Fibroblast of lung (primary cell): Measurements from ENCODE around the gene ATL1. TPM values are rescaled to one million over a fixed set of nuclear protein-coding genes. Genes with fewer than 3 reads are reported as not detected.

ENCODE experiments used
- DNase-seq, 2 donors: peaks; one replicate each; pipeline versions ENCODE4 v3.0.0 to v3.0.0-alpha.2; 2010; ENCODE audit warnings: low read depth in 2 of 2
- H2AFZ ChIP-seq: 2 replicates; pipeline ENCODE4 v1.5.1; 2012; ENCODE audit warnings: low read length, control low read depth, inconsistent platforms
- H3K27ac ChIP-seq: 2 replicates; pipeline ENCODE4 v1.5.1; 2011; ENCODE audit warnings: low read length, control low read depth; ENCODE audit not compliant: insufficient read depth
- H3K27me3 ChIP-seq: 2 replicates; pipeline ENCODE4 v1.5.1; 2011; ENCODE audit warnings: mild to moderate bottlenecking, low read length; ENCODE audit not compliant: control insufficient read depth, insufficient read depth
- H3K36me3 ChIP-seq: 2 replicates; pipeline ENCODE4 v1.5.1; 2011; ENCODE audit warnings: low read length; ENCODE audit not compliant: control insufficient read depth, insufficient read depth
- H3K4me1 ChIP-seq: 2 replicates; pipeline ENCODE4 v1.5.1; 2011; ENCODE audit warnings: low read length; ENCODE audit not compliant: control insufficient read depth, insufficient read depth; ENCODE audit errors: extremely low read depth
- H3K4me2 ChIP-seq: 2 replicates; pipeline ENCODE4 v1.5.1; 2011; ENCODE audit warnings: low read length, control low read depth; ENCODE audit not compliant: insufficient read depth; ENCODE audit errors: extremely low read depth
- H3K4me3 ChIP-seq, 4 experiments: fragments of 200-600 bp in 1 of 4; sonication (generic) in 1 of 4; replicated peaks in 1 of 4; 2 replicates each; pipeline ENCODE4 v1.5.1; 2011 to 2016; ENCODE audit warnings: low read length in 4 of 4, low read depth in 3 of 4, mild to moderate bottlenecking in 3 of 4, control low read depth in 2 of 4, inconsistent platforms in 1 of 4, mixed read lengths in 1 of 4; ENCODE audit not compliant: insufficient read depth in 1 of 4; ENCODE audit errors: control extremely low read depth in 1 of 4
- H3K79me2 ChIP-seq: 2 replicates; pipeline ENCODE4 v1.5.1; 2012; ENCODE audit warnings: mild to moderate bottlenecking, low read length, inconsistent platforms; ENCODE audit not compliant: control insufficient read depth, insufficient read depth
- H3K9ac ChIP-seq: 2 replicates; pipeline ENCODE4 v1.5.1; 2011; ENCODE audit warnings: mild to moderate bottlenecking, low read length, control low read depth; ENCODE audit not compliant: insufficient read depth
- H3K9me3 ChIP-seq: 2 replicates; pipeline ENCODE4 v1.5.1; 2012; ENCODE audit warnings: low read depth, low read length; ENCODE audit not compliant: control insufficient read depth, insufficient read depth
- H4K20me1 ChIP-seq: 2 replicates; pipeline ENCODE4 v1.5.1; 2011; ENCODE audit warnings: low read length; ENCODE audit not compliant: control insufficient read depth, insufficient read depth; ENCODE audit errors: extremely low read depth
- EZH2 ChIP-seq: IDR thresholded peaks from 2 replicates; pipeline ENCODE4 v1.5.1; 2012; ENCODE audit warnings: low read length, control low read depth, mild to moderate bottlenecking; ENCODE audit errors: missing control alignments
- polyA plus RNA-seq, 2 donors: library from polyadenylated mRNA; depleted of rRNA in 1 of 2; stranded (reverse) in 1 of 2; unstranded in 1 of 2; fragments of >200 nt; gene quantifications; 2 replicates each; pipeline ENCODE4 v1.2.1, GENCODE V29; 2011 to 2012; ENCODE audit warnings: missing spikeins in 1 of 2
- total RNA-seq: library from RNA; depleted of rRNA; stranded (reverse); fragments of >200 nt; gene quantifications from 2 replicates; pipeline ENCODE4 v1.2.1, GENCODE V29; 2014
- TF ChIP-seq, protein P1 (sequence below), 2 donors: IDR thresholded peaks in 1 of 2; conservative IDR thresholded peaks in 1 of 2; 1 replicate in 1 of 2; 2 replicates in 1 of 2; pipeline ENCODE4 v1.5.1; 2011 to 2012; ENCODE audit warnings: low read length in 2 of 2, control low read depth in 1 of 2, inconsistent platforms in 1 of 2, low read depth in 1 of 2, mild to moderate bottlenecking in 1 of 2

ATL1 gene
- total and polyA plus RNA-seq, 2 donors (not counting 1 experiment from before 2014, with no cell fraction given), result 14.9 to 16.2 TPM

DNA sequence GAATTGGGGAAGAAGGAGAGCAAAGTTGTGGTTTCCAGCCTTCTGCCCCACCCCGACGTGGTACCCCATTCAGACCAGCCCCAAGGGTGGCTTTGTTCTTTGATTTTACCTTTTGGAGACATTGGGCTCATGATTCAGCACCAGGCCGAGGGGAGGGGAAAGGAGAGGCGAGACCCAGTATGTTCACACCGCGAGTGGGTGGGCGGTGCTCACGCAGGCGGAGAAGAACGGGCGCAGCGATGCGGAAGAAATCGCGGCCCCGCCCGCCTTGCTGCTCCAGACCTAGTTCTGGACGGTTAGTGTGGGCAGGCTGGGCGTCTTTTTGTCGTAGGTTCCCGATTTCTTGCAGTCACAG lies 963 bp downstream of the ATL1 start:
- H3K9ac ChIP-seq, result peak overlapping the region; percentile 74
- no peak for TF ChIP-seq EZH2
- no peaks in the 10 kb centered on the region for H3K27me3 ChIP-seq
- DNase-seq, result peak; percentile 69 to 76
- H3K36me3 ChIP-seq, result no peaks in the 10 kb centered on the region
- H2AFZ ChIP-seq, result peak overlapping the region; percentile 87
- H3K27ac ChIP-seq, result peak overlapping the region; percentile 84
- H4K20me1 ChIP-seq, result no peaks in the 10 kb centered on the region
- no peaks in the 10 kb centered on the region for H3K79me2 ChIP-seq
- H3K4me2 ChIP-seq, result peak overlapping the region; percentile 90
- no peaks in the 10 kb centered on the region for H3K9me3 ChIP-seq
- H3K4me1 ChIP-seq, result no peaks in the 10 kb centered on the region
- peak overlapping the region; percentile 66 to 87 (median 80) for H3K4me3 ChIP-seq

- Histone ChIP-seq H3K4me1 (no peaks in the 10 kb centered on the region), H2AFZ (no peak overlapping the region), H4K20me1 (no peaks in the 10 kb centered on the region), H3K27ac (no peak overlapping the region), H3K79me2 (no peaks in the 10 kb centered on the region), H3K9me3 (no peaks in the 10 kb centered on the region), H3K36me3 (no peaks in the 10 kb centered on the region), H3K27me3 (no peaks in the 10 kb centered on the region), H3K4me3 (no peak overlapping the region), H3K4me2 (no peak overlapping the region), H3K9ac (no peak overlapping the region)
- no peak for DNase-seq
- TF ChIP-seq, protein P1, sequence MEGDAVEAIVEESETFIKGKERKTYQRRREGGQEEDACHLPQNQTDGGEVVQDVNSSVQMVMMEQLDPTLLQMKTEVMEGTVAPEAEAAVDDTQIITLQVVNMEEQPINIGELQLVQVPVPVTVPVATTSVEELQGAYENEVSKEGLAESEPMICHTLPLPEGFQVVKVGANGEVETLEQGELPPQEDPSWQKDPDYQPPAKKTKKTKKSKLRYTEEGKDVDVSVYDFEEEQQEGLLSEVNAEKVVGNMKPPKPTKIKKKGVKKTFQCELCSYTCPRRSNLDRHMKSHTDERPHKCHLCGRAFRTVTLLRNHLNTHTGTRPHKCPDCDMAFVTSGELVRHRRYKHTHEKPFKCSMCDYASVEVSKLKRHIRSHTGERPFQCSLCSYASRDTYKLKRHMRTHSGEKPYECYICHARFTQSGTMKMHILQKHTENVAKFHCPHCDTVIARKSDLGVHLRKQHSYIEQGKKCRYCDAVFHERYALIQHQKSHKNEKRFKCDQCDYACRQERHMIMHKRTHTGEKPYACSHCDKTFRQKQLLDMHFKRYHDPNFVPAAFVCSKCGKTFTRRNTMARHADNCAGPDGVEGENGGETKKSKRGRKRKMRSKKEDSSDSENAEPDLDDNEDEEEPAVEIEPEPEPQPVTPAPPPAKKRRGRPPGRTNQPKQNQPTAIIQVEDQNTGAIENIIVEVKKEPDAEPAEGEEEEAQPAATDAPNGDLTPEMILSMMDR (conservative IDR thresholded peaks at IDR 0.05 in 1 of 2, IDR thresholded peaks at IDR 0.05 in 1 of 2; ENCODE audit: low read depth in 1 of 2, low read length in 2 of 2), result no peak
- no peak for TF ChIP-seq EZH2
These were observed 2.9 kb downstream of the ATL1 start for GRCh38 chr14:50562841-50563240.

DNA sequence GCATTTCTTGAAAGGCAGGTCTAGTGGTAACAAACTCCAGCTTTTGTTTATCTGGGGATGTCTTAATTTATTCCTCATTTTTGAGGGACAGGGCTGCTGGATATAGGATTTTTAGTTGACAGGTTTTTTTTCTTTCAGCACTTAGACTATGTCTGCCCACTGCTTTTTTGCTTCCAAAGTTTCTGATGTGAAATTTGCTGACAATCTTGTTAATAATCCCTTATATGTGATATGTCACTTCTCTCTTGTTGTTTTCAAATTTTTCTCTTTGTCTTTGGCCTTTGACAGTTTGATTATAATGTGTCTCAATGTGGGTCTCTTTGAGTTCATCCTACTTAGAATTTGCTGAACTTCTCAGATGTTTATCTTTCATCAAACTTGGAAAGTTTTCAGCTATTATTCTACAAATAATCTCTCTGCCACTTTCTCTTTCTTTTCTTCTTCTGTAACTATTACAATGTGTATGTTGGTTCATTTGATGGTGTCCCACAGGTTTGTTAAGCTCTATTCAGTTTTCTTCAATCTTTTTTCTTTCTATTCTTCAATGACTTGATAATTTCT lies 9.8 kb downstream of the ATL1 start:
- no peaks in the 10 kb centered on the region for H4K20me1 ChIP-seq
- H2AFZ ChIP-seq, result no peak overlapping the region
- TF ChIP-seq, protein P1 (conservative IDR thresholded peaks at IDR 0.05 in 1 of 2, IDR thresholded peaks at IDR 0.05 in 1 of 2; ENCODE audit: low read depth in 1 of 2, low read length in 2 of 2), result no peak

More for the DNA sequence above, 9.8 kb downstream of the ATL1 start:
- Histone ChIP-seq H3K9ac (no peak overlapping the region), H3K36me3 (no peaks in the 10 kb centered on the region), H3K4me2 (no peak overlapping the region), H3K4me3 (no peak overlapping the region), H3K27ac (no peak overlapping the region), H3K9me3 (no peaks in the 10 kb centered on the region), H3K79me2 (no peaks in the 10 kb centered on the region), H3K27me3 (no peaks in the 10 kb centered on the region), H3K4me1 (no peaks in the 10 kb centered on the region)
- no peak for DNase-seq
